Loucy (cell line): ENCODE measurements around the gene FGF14.

Experiments
- CTCF ChIP-seq: fragments of 200-600 bp; sonication (generic); conservative IDR thresholded peaks from 2 replicates; pipeline ENCODE4 v1.5.1; 2014; ENCODE audit warnings: mild to moderate bottlenecking, antibody characterized with exemption, low read length
- EZH2phosphoT487 ChIP-seq: fragments of 200-600 bp; IDR thresholded peaks from 2 replicates; pipeline ENCODE4 v1.6.1; 2018; ENCODE audit warnings: antibody characterized with exemption, mild to moderate bottlenecking, moderate library complexity, borderline replicate concordance

DNA sequence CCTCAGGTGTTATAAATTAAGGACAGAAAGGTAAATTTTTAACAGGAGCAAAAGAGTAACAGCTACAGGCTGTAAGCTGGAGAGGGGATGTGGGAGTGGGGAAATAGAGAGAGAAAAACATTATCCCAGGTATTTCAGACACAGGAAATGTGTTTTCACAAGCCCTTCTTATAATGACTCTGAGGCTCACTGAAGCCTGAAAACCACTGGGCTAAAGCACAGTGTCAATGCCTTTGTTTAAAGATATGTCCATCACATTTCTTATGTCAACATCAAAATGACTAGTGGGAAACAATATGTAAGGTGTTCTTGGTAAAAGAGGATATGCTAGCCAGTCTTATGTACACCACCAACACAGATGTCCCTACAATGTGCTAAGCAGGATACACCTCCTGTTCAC, 365.9 kb downstream of the FGF14 start:
- TF ChIP-seq CTCF (no peak), EZH2phosphoT487 (no peak)
